Limb (tissue), 2 donors: ENCODE data around the gene GFOD1.
"Not testable (repeated sequence)": the region's sequence is repeated elsewhere in the genome, so short reads cannot be mapped to it uniquely, and the experiment has no call there.

Source experiments
- DNase-seq, 2 donors: peaks; one replicate each; pipeline ENCODE4 v3.0.0-alpha.2; 2016; ENCODE audit errors: extremely low spot score in 2 of 2

GFOD1 gene

DNA sequence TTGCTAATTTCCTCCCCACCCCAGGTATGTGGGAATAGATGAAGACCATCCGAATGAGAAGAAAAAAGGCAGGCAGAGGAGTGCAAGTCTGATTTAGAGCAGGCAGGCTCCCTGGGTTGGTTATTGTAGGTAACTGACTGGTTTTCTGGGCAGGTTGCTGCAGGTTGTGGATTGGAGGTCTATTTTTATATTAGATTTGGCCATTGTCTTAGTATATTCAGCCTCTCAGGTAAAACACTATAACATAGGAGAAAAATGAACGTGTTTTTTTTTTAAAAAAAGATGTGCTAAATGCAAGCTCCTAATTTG, 158.6 kb downstream of the GFOD1 start:
- no peak for DNase-seq

DNA sequence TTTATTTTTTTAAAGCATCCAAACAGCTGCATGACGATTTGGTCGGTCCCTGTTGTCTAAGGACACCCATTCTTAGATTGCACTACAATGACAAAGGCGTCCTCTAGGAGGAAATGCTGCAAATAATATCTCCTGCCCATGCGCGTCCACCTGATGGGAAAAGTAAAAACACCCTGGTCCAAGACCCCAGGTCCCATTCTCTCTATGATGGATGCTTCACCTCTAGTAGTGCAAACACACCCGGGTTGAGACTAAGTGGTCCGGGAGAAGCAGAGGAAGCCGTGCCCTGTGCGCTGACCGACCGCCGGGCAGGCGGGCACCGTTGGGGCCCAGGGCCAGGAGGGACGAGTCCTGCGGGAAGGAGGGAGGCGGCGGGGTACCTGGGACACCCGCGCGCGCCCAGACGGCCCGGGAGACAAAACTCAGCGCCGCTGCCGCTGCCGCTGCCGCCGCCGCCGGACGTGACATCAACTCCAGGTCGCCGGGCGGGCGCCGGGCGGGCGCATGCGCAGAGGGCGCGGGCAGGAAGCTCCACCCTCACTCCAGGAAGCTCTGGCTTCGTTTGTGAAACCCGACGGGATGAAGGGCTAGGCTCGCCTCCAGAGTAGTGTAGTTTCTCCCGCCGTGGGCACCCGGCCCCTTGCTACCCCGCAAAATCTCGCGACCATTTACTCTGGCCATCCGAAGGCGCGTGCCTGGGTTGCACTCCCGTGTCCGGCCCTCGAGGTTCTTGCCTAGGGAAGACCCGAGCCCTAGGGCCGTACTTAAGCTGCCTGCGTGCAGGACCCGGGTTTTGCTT, 159.1 kb downstream of the GFOD1 start, which contains the start of gene TBC1D7:
Gene TBC1D7, minus strand, starts transcription at position 462 of the 799 bp plus-strand sequence. CDS start 1,639 bp downstream, outside the sequence.
- peak; percentile 93 to 97 for DNase-seq

DNA sequence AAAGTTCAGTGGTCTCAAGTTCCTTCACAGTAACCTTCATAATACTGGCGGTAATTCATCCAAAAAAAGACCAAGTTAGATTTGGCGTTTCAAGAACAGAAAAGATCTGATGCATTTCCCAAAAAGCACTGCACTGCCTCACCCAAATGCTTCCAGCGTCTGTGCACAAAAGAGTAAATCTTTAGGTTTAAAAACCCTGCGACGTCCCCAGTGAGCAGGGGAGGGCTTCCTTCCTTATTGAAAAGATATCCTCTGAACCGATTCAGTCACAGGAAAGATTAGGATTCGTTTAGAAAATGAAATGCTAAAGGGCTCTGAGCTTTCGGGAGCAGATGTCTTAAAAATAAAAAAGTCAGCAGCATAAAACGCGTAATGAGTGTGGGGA, 159.7 kb downstream of the GFOD1 start:
- peak in 1 of 2 donors; percentile 5 for DNase-seq

DNA sequence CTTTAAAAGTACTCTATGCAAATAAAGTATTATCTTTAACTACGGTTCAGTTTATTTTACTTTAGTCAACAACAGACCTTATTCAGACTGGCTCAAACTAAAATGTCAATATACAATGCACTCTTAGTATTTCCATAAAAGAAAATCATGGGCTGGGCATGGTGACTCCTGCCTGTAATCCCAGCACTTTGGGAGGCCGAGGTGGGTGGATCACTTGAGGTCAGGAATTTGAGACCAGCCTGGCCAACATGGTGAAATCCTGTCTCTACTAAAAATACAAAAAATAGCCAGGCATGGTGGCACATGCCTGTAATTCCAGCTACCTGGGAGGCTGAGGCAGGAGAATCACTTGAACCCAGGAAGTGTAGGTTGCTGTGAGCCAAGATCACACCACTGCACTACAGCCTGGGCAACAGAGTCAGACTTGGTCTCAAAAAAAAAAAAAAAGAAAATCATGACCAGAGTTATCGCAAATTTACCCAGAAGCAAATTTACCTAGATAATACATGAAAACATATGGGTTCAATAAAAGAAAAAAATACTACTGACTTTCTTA, 161.3 kb downstream of the GFOD1 start:
- DNase-seq: not testable (repeated sequence)

GRCh38 chr6:13319891-13320564, 167.4 kb downstream of the GFOD1 start:
- no peak for DNase-seq

- no peak for DNase-seq
These were observed 168.6 kb downstream of the GFOD1 start for GRCh38 chr6:13318821-13319220.

- no peak for DNase-seq
These were observed 171.5 kb downstream of the GFOD1 start for GRCh38 chr6:13315896-13316295.

- DNase-seq: no peak
These were observed 172.6 kb downstream of the GFOD1 start for GRCh38 chr6:13314806-13315205.

DNA sequence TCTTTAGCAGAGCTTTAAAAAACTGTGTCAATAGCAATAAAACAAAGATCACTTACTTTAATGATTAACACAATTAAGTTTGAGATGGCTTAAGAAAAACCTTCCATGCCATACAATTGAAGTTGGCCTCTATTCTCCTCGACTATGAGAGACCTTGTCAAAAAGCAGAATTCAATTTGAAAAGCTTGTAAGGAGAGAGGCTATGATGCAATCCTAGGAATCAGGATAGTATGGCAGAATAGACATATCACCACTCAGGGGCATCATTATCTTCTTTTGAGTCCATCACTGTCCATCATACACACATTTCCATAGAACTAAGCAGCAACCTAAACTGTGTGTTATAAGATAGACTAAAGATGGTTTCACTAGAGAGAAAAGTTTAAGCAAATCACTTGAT, 176.2 kb downstream of the GFOD1 start:
- no peak for DNase-seq

DNA sequence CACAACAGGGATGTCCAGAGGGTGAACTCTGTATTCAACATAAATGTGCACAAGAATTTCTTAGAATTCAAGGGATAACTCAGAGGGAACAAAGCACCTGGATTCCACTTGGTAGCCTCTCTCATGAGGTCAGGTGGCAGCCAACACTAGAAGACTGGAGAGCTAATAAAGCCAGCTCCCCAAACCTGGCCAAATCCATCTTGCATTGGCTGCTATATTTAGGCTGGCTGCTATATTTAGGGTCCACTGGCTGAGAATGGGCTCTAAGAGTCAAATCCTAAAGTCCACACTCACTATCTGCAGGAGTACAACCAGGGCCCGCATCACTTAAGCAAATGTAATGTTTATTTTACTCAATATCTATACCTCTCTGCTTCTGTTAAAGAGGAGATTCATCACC, 179.1 kb downstream of the GFOD1 start:
- no peak for DNase-seq
